Panc1 (cell line): ENCODE measurements around the gene PRDX3.
A peak's percentile ranks its signal among the peaks of the same experiment; 100 is the strongest.

Source experiments
- POLR2AphosphoS5 ChIP-seq: IDR thresholded peaks from 2 replicates; pipeline ENCODE4 v1.6.1; 2012; ENCODE audit warnings: mild to moderate bottlenecking, low read depth, low read length, moderate library complexity
- SIN3A ChIP-seq: IDR thresholded peaks from 2 replicates; pipeline ENCODE4 v1.6.1; 2012; ENCODE audit warnings: low read depth, mild to moderate bottlenecking, low read length, moderate library complexity, borderline replicate concordance; ENCODE audit not compliant: insufficient read depth
- TCF7L2 ChIP-seq: IDR thresholded peaks from 2 replicates; pipeline ENCODE4 v1.6.1; 2011; ENCODE audit warnings: mild to moderate bottlenecking, low read depth, low read length, inconsistent platforms
- TF ChIP-seq, protein P1 (sequence below): fragments of 450-650 bp; IDR thresholded peaks from 2 replicates; pipeline ENCODE4 v1.5.1; 2017; ENCODE audit warnings: mild to moderate bottlenecking
- TF ChIP-seq, protein P2 (sequence below), 2 experiments: IDR thresholded peaks; 2 replicates each; pipeline ENCODE4 v1.6.1; 2011 to 2012; ENCODE audit warnings: low read depth in 2 of 2, control low read depth in 1 of 2, low read length in 1 of 2, mild to moderate bottlenecking in 1 of 2, moderate library complexity in 1 of 2; ENCODE audit not compliant: insufficient read depth in 1 of 2

DNA sequence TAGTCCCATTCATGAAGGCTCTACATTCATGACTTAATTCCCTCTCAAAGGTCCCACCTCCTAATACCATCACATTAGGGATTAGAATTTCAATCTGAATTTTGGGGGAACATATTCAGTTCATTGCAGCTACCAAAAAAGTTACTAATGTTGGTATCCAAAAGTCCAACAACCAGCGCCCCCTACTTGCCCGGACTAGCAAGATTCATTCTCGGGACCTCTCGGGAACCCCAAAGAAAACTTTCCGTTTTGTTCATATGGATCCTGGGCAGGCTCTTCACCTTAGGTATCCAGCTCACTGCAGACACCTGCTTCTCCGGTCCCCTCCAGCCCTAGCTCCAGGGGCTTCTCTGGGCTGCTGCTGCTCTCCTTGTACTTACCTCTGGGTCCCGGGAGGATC lies 19.8 kb upstream of the PRDX3 start:
- no peak for TF ChIP-seq POLR2AphosphoS5
- TF ChIP-seq, protein P1, sequence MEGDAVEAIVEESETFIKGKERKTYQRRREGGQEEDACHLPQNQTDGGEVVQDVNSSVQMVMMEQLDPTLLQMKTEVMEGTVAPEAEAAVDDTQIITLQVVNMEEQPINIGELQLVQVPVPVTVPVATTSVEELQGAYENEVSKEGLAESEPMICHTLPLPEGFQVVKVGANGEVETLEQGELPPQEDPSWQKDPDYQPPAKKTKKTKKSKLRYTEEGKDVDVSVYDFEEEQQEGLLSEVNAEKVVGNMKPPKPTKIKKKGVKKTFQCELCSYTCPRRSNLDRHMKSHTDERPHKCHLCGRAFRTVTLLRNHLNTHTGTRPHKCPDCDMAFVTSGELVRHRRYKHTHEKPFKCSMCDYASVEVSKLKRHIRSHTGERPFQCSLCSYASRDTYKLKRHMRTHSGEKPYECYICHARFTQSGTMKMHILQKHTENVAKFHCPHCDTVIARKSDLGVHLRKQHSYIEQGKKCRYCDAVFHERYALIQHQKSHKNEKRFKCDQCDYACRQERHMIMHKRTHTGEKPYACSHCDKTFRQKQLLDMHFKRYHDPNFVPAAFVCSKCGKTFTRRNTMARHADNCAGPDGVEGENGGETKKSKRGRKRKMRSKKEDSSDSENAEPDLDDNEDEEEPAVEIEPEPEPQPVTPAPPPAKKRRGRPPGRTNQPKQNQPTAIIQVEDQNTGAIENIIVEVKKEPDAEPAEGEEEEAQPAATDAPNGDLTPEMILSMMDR: peak; percentile 73
- no peak for TF ChIP-seq SIN3A
- TF ChIP-seq TCF7L2: no peak
- TF ChIP-seq, protein P2, sequence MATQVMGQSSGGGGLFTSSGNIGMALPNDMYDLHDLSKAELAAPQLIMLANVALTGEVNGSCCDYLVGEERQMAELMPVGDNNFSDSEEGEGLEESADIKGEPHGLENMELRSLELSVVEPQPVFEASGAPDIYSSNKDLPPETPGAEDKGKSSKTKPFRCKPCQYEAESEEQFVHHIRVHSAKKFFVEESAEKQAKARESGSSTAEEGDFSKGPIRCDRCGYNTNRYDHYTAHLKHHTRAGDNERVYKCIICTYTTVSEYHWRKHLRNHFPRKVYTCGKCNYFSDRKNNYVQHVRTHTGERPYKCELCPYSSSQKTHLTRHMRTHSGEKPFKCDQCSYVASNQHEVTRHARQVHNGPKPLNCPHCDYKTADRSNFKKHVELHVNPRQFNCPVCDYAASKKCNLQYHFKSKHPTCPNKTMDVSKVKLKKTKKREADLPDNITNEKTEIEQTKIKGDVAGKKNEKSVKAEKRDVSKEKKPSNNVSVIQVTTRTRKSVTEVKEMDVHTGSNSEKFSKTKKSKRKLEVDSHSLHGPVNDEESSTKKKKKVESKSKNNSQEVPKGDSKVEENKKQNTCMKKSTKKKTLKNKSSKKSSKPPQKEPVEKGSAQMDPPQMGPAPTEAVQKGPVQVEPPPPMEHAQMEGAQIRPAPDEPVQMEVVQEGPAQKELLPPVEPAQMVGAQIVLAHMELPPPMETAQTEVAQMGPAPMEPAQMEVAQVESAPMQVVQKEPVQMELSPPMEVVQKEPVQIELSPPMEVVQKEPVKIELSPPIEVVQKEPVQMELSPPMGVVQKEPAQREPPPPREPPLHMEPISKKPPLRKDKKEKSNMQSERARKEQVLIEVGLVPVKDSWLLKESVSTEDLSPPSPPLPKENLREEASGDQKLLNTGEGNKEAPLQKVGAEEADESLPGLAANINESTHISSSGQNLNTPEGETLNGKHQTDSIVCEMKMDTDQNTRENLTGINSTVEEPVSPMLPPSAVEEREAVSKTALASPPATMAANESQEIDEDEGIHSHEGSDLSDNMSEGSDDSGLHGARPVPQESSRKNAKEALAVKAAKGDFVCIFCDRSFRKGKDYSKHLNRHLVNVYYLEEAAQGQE (IDR thresholded peaks at IDR 0.05; ENCODE audit: insufficient read depth in 1 of 2, low read depth in 2 of 2, low read length in 1 of 2): no peak
